Upper lobe of left lung (tissue), 6 donors: Measurements from ENCODE around the gene ZNF143. TPM values are rescaled to one million over a fixed set of nuclear protein-coding genes. Genes with fewer than 3 reads are reported as not detected.

ENCODE experiments used
- ATAC-seq, 2 donors: fragments of 200-7000 bp; cut with Tn5 transposase; one replicate each; pipeline ENCODE4 v1.9.1; 2022; ENCODE audit warnings: mild to moderate bottlenecking in 2 of 2, moderate library complexity in 2 of 2; ENCODE audit not compliant: low FRiP score in 2 of 2
- DNase-seq, 2 donors: peaks; one replicate each; pipeline ENCODE4 v3.0.0-alpha.2; 2019 to 2020
- H3K27ac ChIP-seq, 4 donors: fragments of 200-600 bp; sonication (generic); one replicate each; pipeline ENCODE4 v1.5.1; 2016 to 2019
- H3K27me3 ChIP-seq, 4 donors: fragments of 200-600 bp; sonication (generic); one replicate each; pipeline ENCODE4 v1.5.1; 2017 to 2019
- H3K36me3 ChIP-seq, 4 donors: fragments of 200-600 bp; sonication (generic); one replicate each; pipeline ENCODE4 v1.5.1; 2016 to 2019
- H3K4me1 ChIP-seq, 4 donors: fragments of 200-600 bp; sonication (generic); one replicate each; pipeline ENCODE4 v1.5.1; 2018 to 2019
- H3K4me3 ChIP-seq, 4 donors: fragments of 200-600 bp; sonication (generic); one replicate each; pipeline ENCODE4 v1.5.1; 2017 to 2019; ENCODE audit warnings: mild to moderate bottlenecking in 2 of 4, moderate library complexity in 1 of 4
- H3K9me3 ChIP-seq, 4 donors: fragments of 200-600 bp; sonication (generic); one replicate each; pipeline ENCODE4 v1.5.1; 2018 to 2019
- EP300 ChIP-seq, 4 donors: sonication (generic); formaldehyde crosslinking; IDR thresholded peaks; one replicate each; pipeline ENCODE4 v1.5.1; 2017; ENCODE audit warnings: antibody characterized with exemption in 4 of 4, control low read depth in 2 of 4
- POLR2A ChIP-seq, 4 donors: fragments of 450-650 bp; IDR thresholded peaks; one replicate each; pipeline ENCODE4 v1.5.1; 2016 to 2017; ENCODE audit warnings: antibody characterized with exemption in 4 of 4, mild to moderate bottlenecking in 2 of 4
- POLR2AphosphoS5 ChIP-seq, 2 donors: sonication (generic); formaldehyde crosslinking; IDR thresholded peaks; one replicate each; pipeline ENCODE4 v1.5.1; 2017; ENCODE audit warnings: antibody characterized with exemption in 2 of 2
- WGBS, 2 donors: methylation state at CpG; one replicate each; pipeline ENCODE4 v1.1.5; 2017 to 2018; 5-methylcytosine and 5-hydroxymethylcytosine counted together
- total RNA-seq, 6 donors: library from RNA; depleted of rRNA in 4 of 6; stranded (reverse); fragments of >200 nt in 4 of 6; gene quantifications; one replicate each; pipeline versions ENCODE4 v1.1.0 to v1.2.1, GENCODE V29; 2016 to 2021
- TF ChIP-seq, protein P1 (sequence below), 6 experiments: fragments of 450-650 bp in 4 of 6; fragments of 200-600 bp in 2 of 6; sonication (generic) in 2 of 6; IDR thresholded peaks; one replicate each; pipeline ENCODE4 v1.5.1; 2016 to 2019; ENCODE audit warnings: antibody characterized with exemption in 6 of 6
- donor health status: DM: no; HTN: no; CAD: no; lungs with moderate emphysema.
- donor health status: DM: no; HTN: yes; CAD: no; lungs with severe emphysema.

Gene ZNF143
- total RNA-seq, 6 donors from 2014 or later = 17.5 to 45.1 (median 23.9) TPM

DNA sequence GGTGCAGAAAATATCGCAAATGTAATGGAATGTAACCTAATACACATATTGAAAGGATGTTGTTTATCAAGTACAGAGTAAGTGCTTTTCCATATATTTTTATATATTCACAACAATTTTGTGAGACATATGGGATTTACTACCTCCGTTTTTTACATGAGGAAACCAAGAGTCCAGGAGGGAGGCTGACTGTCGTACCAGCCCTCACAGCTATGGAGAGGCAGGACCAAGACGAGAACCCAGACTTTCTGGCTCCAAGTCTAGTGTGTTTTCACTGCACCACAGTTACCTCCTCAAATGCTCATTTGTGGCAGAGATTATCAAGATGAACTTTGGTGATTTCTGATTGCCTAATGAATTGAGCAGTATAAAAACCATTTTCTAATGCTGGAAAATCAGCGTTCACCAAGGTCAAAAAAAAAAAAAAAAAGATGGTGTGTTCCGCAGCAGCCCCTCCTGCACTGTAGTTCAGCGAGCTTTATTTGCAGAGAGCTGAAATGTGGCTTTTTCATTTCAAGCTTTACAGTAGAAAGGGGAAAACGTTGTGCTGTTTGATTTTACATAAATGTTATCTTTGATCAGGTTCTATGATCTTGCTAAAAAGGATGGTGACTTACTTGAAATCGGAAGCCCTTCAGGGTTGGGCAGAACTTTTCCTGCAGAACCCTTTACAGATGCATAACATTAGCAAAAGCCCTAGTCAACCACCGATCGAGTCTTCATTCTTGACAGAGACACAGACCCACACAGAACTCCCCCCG is 67.9 kb downstream of the ZNF143 start:
- DNase-seq (no peak), ATAC-seq (no peak)
- no peak for TF ChIP-seq POLR2AphosphoS5 (IDR thresholded peaks at IDR 0.05)
- TF ChIP-seq, protein P1, sequence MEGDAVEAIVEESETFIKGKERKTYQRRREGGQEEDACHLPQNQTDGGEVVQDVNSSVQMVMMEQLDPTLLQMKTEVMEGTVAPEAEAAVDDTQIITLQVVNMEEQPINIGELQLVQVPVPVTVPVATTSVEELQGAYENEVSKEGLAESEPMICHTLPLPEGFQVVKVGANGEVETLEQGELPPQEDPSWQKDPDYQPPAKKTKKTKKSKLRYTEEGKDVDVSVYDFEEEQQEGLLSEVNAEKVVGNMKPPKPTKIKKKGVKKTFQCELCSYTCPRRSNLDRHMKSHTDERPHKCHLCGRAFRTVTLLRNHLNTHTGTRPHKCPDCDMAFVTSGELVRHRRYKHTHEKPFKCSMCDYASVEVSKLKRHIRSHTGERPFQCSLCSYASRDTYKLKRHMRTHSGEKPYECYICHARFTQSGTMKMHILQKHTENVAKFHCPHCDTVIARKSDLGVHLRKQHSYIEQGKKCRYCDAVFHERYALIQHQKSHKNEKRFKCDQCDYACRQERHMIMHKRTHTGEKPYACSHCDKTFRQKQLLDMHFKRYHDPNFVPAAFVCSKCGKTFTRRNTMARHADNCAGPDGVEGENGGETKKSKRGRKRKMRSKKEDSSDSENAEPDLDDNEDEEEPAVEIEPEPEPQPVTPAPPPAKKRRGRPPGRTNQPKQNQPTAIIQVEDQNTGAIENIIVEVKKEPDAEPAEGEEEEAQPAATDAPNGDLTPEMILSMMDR (IDR thresholded peaks at IDR 0.05) = no peak
- TF ChIP-seq EP300 (IDR thresholded peaks at IDR 0.05) = no peak
- no peak for TF ChIP-seq POLR2A (IDR thresholded peaks at IDR 0.05)
- Histone ChIP-seq H3K27ac (peak overlapping the region in 1 of 4 donors; percentile 5), H3K4me3 (no peak overlapping the region), H3K36me3 (peaks cover 0 to 20% (median 8%) of the 10 kb centered on the region in 4 donors), H3K27me3 (no peaks in the 10 kb centered on the region), H3K4me1 (peaks cover 6 to 20% (median 14%) of the 10 kb centered on the region in 4 donors), H3K9me3 (no peaks in the 10 kb centered on the region)
- 72 to 83% methylated on average over 12 of the region's 12 CpGs for WGBS, 2 donors

DNA sequence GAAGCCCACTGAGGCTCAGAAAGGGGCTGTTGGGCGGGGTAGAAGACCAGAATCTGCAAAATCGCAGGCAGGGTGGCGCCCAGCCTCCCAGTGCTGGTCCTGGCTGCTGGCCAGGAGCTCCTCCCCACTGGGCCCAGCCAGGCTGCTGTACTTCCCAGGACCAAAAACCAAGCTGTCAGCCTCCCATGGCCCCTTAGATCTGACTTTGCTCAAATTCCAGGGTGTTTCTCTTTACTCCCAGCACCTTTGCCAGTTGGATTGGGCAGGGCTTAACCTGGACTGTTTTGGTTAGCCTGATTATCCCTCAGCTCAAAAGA is 68.5 kb downstream of the ZNF143 start:
- Histone ChIP-seq H3K36me3 (peaks cover 0 to 20% (median 8%) of the 10 kb centered on the region in 4 donors), H3K4me3 (no peak overlapping the region), H3K27ac (peak overlapping the region in 1 of 4 donors; percentile 5), H3K27me3 (no peaks in the 10 kb centered on the region), H3K4me1 (peaks cover 6 to 20% (median 14%) of the 10 kb centered on the region in 4 donors), H3K9me3 (no peaks in the 10 kb centered on the region)
- DNase-seq (peak in 1 of 2 donors; percentile 42), ATAC-seq (peak in 1 of 2 donors; percentile 48)
- WGBS, 2 donors = 66% methylated on average over 3 of the region's 3 CpGs; no CpG with 5 or more reads in 1 of the 2 donors
- TF ChIP-seq EP300 (IDR thresholded peaks at IDR 0.05) = no peak
- no peak for TF ChIP-seq POLR2A (IDR thresholded peaks at IDR 0.05)
- TF ChIP-seq POLR2AphosphoS5 (IDR thresholded peaks at IDR 0.05) = no peak
- TF ChIP-seq, protein P1 (IDR thresholded peaks at IDR 0.05) = no peak

DNA sequence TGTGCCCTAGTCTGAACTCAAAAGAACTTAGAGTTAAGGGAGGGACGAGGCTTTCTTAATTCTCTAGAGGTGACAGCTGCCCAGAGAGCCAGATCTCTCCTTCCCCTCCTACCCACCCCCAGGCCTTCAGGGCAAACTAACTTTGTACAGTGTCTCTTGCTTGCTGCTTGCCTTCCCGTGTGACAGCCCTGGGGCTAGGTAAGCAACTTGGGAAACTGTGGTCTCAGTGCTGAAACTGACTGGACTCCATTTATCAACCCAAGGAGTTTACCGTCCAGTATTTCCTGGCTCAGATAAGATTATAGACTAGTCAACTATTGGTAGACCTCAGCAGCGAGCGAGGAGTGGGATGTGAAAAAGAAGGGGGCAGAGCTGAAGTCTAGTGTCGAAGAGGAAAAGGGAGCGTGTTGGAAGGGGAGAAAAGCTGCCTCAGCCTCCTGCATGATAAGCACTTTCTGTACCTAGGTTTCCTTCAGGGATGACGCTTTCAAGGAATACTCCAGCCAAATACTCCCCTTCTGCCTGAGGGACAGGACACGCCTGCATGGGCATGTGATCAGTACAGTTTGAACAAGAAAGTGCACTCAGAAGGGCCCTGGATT is 69.3 kb downstream of the ZNF143 start:
- Histone ChIP-seq H3K36me3 (peaks cover 0 to 17% (median 6%) of the 10 kb centered on the region in 4 donors), H3K9me3 (no peaks in the 10 kb centered on the region), H3K27me3 (no peaks in the 10 kb centered on the region), H3K4me3 (no peak overlapping the region), H3K27ac (no peak overlapping the region), H3K4me1 (peaks cover 6 to 20% (median 16%) of the 10 kb centered on the region in 4 donors)
- WGBS, 2 donors = 82 to 84% methylated on average over 9 of the region's 9 CpGs
- ATAC-seq (peak in 1 of 2 donors; percentile 4), DNase-seq (peak in 1 of 2 donors; percentile 22)
- TF ChIP-seq EP300 (IDR thresholded peaks at IDR 0.05) (no peak), POLR2A (IDR thresholded peaks at IDR 0.05) (no peak), POLR2AphosphoS5 (IDR thresholded peaks at IDR 0.05) (no peak)
- TF ChIP-seq, protein P1 (IDR thresholded peaks at IDR 0.05) = no peak

DNA sequence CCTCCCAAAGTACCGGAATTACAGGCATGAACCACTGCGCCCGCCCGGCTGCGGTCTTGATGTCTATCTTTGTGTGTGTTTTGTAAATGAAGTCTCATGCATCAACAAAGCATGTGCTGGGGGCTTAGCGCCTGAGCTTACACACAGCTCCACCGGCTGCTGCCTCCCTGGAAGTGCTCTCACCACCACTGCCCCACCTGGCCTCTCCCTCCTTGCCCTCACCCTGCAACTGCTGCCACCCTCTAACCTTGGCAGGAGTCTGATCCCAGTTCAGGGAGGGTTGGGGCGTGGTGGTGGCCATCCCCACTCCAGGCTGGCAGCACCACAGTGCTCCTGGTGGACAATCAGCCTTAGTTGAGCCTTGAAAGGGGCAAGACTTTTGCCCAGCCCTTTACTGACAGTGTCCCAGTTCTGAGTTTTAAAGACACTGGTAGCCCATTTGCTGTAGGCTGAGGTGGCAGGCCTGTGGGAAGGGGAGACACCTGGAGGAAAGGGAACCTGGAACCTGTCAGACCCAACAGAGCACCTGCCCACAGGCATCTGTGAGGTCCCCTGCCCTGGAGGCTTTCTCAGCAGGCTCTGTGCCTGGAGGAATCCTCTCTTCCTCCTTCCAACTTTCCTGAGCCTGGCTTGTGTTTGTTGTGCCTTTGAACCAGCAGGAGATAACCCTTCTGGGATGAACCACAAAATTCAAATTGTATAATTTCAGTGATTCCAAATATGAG is 70.3 kb downstream of the ZNF143 start:
- Histone ChIP-seq H3K4me3 (no peak overlapping the region), H3K36me3 (peaks cover 0 to 8% (median 3%) of the 10 kb centered on the region in 4 donors), H3K27ac (no peak overlapping the region), H3K9me3 (no peaks in the 10 kb centered on the region), H3K27me3 (no peaks in the 10 kb centered on the region), H3K4me1 (peaks cover 6 to 20% (median 18%) of the 10 kb centered on the region in 4 donors)
- 72 to 91% methylated on average over 8 of the region's 8 CpGs for WGBS, 2 donors
- no peak for TF ChIP-seq POLR2AphosphoS5 (IDR thresholded peaks at IDR 0.05)
- TF ChIP-seq, protein P1 (IDR thresholded peaks at IDR 0.05) = peak in 1 of 6 experiments; percentile 10
- DNase-seq = peak; percentile 36 to 58
- ATAC-seq = peak; percentile 11 to 59
